Measurements from ENCODE around the gene ARHGEF11.
A peak's percentile ranks its signal among the peaks of the same experiment; 100 is the strongest.
"Not testable (repeated sequence)": the region's sequence is repeated elsewhere in the genome, so short reads cannot be mapped to it uniquely, and the experiment has no call there.

The ARHGEF11 gene, protein sequence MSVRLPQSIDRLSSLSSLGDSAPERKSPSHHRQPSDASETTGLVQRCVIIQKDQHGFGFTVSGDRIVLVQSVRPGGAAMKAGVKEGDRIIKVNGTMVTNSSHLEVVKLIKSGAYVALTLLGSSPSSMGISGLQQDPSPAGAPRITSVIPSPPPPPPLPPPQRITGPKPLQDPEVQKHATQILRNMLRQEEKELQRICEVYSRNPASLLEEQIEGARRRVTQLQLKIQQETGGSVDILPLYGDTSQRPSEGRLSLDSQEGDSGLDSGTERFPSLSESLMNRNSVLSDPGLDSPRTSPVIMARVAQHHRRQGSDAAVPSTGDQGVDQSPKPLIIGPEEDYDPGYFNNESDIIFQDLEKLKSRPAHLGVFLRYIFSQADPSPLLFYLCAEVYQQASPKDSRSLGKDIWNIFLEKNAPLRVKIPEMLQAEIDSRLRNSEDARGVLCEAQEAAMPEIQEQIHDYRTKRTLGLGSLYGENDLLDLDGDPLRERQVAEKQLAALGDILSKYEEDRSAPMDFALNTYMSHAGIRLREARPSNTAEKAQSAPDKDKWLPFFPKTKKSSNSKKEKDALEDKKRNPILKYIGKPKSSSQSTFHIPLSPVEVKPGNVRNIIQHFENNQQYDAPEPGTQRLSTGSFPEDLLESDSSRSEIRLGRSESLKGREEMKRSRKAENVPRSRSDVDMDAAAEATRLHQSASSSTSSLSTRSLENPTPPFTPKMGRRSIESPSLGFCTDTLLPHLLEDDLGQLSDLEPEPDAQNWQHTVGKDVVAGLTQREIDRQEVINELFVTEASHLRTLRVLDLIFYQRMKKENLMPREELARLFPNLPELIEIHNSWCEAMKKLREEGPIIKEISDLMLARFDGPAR (N-terminal part only)

DNA sequence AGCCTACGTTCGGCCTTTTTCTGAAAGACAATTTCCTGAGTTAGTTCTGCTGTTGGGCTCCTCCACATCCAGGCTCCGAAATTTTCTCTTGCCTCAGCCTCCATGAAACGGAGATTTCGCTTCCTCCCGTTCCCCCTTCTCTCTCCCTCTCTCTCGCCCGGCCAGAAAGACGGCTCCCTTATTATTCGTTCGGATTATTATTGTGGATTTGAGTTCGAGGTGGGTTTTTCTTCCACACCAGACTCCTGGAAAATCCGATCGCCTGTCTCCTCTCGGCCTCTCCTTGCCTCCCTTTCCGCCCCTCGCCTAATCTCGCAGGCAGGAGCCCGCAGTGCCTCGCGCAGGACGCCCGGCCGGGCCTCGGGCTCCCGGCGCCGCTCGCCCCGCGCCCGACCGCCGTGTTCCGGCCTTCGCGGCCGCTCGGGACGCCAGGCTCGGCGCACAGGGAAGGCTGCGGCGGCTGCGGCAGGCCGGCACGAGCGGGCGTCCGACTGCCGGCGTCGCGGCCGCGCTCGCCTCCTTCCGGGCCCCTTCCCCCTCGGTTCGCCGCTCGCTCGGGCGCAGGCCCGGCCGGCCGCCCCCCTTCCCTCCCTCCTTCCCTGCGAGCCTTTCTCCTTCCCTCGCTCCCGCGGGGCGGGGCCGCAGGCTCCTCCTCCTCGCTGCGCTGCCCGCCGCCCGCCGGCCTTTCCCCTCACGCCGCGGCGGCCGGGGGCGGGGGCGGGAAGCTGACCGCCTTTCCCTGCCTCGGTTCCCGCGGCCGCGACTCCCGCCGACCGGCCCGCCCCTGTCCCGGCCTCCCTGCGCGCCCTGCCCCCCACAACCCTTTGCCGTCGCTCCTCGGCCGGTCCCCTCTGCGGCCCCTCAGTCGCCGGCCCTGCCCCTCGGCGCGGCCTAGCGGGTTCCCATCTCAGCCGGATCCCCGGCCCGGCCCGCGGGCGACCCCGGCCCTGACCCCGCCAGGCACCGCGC lies at the start of gene ARHGEF11:
Gene ARHGEF11 (minus strand): TSS at position 493 of the 969 bp plus-strand sequence. CDS start 1,412 bp downstream, outside the sequence.
- peak; percentile 91 for DNase-seq (ENCODE audit: low read depth)

DNA sequence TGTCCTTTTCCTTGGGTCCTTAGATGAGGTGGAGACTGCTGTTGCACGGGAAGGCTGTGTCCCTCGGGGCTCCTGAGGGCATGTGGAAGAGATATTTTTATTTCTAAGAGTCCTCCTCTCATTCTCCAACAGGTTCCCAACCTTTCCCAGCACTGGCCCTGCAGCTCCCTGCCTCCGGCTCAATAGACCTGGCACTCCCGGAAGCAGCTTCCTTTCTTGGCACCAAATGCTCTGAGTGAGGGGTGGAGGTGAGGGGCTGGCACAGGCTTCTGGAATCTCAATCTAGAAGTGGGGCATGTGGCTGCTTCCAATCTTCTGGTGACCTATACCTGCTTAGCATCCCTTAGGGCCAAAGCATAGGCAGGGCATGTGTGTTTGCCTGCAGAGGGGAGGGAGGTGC lies 49.5 kb upstream of the ARHGEF11 start:
- no peak for DNase-seq (ENCODE audit: low read depth)

DNA sequence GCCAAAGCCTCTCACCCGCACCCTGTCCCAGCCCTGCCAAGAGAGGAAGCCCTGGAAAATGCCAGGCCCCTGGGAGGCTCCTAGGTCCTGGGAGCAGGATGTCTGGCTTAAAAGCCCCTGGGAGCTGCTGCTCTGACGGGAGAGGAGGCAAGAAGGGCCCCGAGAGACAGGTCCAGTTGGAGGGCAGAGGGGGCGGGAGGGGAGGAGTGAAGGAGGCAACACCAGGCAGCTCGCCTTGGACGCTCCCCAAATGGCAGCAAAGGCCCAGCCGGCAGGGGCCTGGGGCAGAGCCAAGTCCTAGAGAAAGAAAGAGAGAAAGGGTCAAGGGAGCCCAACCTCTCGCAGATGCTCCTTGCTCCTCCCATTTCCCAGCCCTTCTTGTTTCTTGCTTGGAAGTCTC lies 47.3 kb upstream of the ARHGEF11 start:
- DNase-seq (ENCODE audit: low read depth) = peak; percentile 38

DNA sequence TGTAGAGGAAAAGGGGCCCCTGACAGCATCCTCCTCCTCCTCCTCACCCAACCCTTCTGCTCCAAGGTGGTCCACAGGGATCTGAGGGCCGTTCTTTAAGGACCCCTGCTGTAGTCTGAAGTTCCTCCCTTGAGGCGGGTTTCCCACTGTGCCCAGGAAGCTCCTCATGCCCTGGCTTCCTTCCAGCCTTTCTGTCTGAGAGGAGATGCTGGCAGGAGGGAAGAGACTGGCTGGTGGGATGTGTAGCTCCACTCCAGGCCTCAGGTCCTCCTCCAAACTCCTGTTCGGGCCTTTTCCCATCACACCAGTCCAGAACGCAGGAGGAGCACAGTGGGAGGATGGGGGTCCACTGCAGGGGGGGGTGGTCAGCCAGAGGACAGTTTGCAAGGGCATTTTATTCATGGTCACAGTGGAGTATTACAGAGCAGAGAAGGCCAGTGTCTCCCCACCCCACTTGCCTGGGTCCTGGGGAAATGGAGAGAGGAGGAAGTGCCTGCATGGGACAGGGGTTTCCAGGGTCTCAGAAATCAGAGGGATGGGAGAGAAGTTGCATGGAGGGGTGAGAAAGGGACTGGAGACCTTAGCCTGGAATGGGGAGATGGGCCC lies 46.2 kb upstream of the ARHGEF11 start:
- no peak for DNase-seq (ENCODE audit: low read depth)

DNA sequence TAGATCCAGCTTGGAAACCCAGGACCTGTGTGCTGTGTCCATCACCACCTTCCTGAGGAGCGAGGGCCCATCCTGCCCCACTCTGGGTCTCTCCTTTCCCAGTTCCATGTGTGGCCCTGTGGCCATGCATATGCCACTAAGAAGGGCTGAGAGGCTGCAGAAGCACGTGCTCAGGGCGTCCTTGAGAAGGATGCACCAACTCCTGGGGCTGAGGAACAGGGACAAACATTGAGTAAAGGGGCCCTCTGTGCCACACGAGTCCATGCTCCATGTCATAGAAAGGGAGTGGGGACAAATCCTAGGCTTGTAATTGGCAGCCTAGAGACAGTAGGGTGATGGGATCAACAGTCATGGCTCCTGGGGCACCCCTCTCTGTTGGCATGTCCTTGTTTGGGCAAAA lies 45.6 kb upstream of the ARHGEF11 start:
- no peak for DNase-seq (ENCODE audit: low read depth)

DNA sequence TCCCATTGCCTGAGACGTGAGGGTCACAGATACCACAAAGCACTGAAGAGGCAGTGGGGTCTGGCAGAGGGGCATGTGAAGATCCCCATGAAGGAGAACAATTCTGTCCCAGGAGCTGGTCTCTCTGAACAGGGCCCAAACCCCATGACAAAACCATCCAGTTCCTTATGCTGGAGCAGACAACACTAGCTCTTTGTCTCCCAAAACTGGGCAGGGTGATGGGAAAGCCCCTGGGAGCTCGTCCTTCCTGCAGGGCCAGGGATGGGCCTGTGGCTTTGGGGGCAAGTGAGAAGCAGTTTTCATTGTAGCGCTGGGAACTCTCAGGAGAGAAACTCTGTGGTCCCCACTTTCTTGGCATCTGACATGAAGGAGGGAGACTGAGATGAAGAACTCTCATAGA lies 45.2 kb upstream of the ARHGEF11 start:
- no peak for DNase-seq (ENCODE audit: low read depth)

DNA sequence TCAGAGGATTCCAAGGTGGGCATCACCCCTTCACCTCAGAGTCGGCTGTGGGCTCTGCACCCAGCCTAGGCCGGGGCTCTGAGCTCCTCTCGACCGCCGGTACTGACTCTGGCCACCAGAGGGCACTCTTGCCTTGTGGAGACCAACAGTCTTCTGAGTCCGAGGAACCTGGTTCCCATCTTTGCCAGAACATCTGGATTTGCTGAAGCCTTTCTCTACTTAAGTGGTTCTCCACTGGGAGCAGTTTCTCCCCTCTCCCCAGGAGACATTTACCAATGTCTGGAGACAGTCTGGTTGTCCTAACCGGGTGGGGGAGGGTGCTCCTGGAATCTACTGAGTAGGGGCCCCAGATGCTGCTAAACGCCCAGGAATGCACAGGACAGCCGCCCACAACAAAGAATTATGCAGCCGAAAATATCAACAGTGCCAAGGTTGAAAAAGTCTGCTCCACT lies 44.7 kb upstream of the ARHGEF11 start:
- DNase-seq (ENCODE audit: low read depth) = peak; percentile 92

DNA sequence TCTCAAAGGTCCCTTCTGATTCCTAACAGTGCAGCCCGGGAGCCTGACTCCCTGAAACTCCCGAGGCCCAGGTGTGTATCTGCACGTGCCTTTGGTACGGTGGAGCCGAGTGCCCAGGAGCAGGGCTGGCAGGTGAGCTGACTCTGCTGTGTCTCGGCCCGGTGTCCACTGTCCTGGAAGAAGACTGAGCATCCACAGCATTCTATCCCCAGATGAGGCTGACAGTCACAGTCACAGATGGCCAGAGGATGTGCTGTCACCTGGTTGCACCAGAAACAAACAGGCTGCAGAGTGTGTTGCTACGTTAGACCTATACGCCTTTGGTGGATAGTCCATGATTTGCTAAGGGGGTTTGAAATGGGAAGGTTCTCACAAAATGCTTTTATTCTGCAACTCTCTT lies 44.2 kb upstream of the ARHGEF11 start:
- DNase-seq (ENCODE audit: low read depth) = no peak

DNA sequence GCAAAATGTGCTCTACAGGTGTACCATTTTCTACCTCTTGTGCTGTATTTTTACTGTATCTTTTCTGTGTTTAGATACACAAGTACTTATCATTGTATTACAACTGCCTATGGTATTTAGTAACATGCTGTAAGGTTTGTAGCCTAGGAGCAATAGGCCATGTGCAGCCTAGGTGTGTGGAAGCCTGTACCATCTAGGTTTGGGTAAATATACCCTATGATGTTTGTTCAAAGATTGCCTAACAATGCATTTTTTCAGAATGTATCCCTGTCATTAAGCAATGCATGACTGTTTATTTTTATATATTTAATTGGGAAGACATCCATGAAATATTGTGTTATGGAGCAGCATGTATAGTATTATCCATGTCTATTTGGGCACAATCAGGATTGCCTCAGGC lies 43.1 kb upstream of the ARHGEF11 start:
- no peak for DNase-seq (ENCODE audit: low read depth)

DNA sequence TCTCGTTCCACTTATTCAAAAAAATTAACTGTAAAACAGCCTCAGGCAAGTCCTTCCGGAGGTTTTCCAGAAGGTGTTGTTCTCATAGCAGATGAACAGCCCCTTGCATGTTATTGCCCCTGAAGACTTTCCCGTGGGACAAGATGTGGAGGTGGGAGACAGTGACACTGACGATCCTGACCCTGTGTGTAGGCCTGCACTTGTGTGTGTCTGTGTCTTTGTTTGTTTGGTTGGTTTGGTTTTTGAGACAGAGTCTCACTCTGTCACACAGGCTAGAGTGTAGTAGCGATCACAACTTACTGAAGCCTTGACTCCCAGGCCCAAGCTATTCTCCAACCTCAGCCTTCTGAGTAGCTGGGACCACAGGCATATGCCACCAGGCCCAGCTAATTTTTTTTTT lies 41.5 kb upstream of the ARHGEF11 start:
- DNase-seq (ENCODE audit: low read depth) = no peak

DNA sequence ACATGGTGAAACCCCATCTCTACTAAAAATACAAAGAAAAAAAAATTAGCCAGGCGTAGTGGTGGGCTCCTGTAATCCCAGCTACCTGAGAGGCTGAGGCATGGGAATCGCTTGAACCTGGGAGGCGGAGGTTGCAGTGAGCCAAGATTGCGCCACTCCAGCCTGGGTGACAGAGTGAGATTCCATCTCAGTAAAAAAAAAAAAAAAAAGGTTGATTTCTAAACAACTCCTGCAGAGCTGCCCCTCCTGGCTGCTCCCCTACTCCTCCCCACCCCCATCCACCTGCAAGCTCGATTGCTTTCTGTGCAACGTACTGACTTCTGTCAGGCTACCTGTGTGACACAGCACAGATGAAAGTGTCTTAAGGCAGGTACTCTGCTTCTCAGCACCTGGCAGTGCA lies 40.8 kb upstream of the ARHGEF11 start:
- DNase-seq (ENCODE audit: low read depth) = no peak

DNA sequence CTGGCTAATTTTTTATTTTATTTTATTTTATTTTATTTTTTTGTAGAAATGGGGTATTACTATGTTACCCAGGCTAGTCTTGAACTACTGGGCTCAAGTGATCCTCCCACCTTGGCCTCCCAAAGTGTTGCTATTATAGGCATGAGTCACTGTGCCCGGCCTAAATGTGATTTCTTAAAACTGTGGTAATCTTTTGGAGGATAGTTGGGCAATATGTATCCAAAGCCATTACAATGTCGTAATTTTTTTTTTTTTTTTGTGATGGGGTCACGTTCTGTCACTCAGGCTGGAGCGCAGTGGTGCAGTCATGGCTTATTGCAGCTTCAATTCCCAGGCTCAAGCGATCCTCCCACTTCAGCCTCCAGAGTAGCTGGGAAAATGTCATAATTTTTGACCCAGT lies 39.9 kb upstream of the ARHGEF11 start:
- DNase-seq (ENCODE audit: low read depth) = peak; percentile 77

DNA sequence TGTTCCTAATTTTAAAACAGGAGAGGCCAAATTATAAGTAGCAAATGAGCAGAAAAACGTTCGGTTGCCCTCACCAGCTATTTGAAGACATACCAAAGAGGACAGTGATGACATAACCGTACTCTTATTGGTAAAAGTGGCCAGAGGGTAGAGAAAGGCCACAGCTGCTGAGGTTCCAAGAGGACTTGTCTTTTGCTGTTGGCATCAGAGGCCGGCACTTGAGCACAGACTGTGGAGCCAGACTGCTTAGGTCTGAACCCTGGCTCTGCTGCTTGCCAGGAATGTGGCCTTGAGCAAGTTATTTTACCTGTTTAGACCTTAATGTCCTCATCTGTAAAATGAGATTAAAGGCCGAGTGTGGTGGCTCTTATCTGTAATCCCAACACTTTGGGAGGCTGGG lies 39.2 kb upstream of the ARHGEF11 start:
- no peak for DNase-seq (ENCODE audit: low read depth)

DNA sequence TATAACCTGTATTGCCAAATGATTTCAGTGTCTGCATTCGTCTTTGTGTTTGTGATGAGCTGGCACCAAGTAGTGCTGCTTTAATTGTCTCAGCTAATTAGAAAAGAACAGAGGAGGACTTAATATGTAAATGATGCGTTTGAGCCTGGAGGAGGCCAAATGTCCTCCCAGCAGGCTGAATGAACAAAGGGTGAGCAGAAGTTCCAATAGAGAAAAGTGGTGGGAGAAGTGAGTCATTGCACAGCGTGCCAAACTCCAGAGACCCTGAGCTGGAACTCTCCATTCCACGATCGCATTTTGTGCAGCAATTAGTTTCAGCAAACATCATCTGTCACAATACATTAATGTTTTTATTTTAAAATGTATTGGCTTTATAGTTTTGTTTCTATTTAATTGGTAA lies 36.2 kb upstream of the ARHGEF11 start:
- DNase-seq (ENCODE audit: low read depth) = no peak

DNA sequence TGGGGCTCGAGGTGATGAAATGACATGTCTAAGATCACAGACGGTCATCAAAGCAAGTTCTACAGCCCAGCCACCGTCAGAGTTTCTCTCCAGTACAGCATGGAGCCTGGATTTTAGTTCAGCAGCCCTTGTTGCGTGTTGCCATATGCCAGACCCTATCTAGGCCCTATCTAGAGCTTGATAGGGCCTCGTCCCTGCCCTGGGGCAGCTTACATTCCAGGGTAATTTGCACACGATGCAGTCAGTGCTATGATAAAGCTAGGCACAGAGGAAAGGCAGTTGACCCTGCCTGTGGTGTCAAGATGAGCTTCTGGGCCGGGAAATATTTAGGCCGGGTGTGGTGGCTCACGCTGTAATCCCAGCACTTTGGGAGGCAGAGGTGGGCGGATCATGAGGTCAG lies 35.2 kb upstream of the ARHGEF11 start:
- no peak for DNase-seq (ENCODE audit: low read depth)

DNA sequence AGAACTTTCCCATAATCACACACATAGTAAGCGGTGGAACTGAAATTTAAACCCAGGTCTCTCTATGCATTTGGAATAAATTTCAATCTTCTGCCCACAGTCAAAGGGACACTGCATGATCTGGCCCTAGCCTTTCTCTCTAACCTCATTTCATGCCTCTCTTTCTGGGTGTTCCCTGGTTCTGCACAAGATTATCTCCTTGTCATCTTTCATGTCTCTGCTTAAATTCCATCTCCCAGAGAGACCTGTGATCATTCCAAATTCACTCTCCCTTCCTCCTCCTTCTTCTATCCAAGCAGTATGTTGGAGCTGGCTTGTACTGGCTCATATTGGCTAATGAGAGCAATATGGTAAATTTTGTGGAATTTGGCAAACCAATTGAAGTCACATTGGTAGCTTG lies 31.9 kb upstream of the ARHGEF11 start:
- no peak for DNase-seq (ENCODE audit: low read depth)

DNA sequence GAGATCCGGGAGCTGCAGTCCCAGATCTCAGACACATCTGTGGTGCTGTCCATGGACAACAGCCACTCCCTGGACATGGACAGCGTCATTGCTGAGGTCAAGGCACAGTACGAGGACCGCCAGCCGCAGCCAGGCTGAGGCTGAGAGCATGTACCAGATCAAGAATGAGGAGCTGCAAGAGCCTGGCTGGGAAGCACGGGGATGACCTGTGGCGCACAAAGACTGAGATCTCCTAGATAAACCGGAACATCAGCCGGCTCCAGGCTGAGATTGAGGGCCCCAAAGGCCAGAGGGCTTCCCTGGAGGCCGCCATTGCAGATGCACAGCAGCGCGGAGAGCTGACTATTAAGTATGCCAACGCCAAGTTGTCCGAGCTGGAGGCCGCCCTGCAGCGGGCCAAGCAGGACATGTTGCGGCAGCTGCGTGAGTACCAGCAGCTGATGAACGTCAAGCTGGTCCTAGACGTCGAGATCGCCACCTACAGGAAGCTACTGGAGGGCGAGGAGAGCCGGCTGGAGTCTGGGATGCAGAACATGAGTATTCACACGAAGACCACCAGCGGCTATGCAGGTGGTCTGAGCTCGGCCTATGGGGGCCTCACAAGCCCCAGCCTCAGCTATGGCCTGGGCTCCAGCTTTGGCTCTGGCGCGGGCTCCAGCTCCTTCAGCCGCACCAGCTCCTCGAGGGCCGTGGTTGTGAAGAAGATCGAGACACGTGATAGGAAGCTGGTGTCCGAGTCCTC lies 28.6 kb upstream of the ARHGEF11 start:
- DNase-seq (ENCODE audit: low read depth) = peak; percentile 66

DNA sequence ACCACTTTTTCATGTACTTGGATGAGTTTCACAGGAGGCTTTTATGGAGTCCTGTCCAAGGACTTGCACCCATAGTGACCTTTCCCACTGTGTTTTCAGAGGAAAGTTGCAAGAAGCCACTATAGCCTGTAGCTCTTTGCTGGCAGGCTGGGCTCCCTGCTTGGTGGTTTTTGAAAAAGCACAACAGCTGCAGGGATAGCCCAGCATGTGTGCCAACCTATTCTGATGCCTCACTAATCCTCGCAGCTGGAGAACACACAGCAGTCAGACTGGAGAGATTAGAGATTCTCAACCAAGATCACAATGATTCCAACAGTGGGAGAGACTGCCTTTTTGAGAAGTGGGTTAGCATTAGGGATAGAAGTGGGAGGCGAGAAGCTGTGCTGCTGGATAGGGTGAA lies 24.1 kb upstream of the ARHGEF11 start:
- DNase-seq (ENCODE audit: low read depth) = no peak

DNA sequence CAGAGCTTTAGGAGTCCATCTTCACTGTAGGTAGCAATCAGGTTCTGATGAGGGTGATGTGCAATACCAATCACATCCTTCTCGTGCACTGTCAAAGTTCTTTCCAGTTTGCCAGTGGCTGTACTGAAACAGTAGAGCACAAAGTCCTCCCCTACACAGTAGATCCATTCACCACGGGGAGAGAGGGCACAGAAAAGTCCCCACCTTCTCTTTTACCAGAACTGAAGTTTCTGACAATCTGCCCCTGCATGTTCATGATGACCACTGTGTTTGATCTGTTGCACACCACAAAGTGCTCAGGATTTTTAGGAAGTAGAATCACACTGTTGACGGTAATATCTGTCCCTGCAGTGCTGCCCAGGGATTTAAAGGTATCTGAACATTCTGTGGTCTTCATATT lies 13.7 kb upstream of the ARHGEF11 start:
- DNase-seq (ENCODE audit: low read depth) = not testable (repeated sequence)

DNA sequence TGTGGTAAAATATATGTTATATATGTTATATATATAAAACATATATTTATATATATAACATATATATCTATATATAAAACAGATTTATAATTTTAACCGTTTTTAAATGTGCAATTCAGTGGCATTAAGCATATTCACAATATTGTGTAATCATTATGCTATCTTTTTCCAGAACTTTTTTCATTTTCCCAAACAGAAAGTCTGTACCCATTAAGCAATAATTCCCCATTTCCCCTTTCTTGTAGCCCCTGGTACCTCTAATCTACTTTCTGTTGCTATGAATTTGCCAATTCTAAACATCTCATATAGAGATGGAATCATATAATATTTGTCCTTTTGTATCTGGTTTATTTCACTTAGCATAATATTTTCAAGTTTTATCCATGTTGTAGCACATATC lies 10.7 kb upstream of the ARHGEF11 start:
- DNase-seq (ENCODE audit: low read depth) = no peak

DNA sequence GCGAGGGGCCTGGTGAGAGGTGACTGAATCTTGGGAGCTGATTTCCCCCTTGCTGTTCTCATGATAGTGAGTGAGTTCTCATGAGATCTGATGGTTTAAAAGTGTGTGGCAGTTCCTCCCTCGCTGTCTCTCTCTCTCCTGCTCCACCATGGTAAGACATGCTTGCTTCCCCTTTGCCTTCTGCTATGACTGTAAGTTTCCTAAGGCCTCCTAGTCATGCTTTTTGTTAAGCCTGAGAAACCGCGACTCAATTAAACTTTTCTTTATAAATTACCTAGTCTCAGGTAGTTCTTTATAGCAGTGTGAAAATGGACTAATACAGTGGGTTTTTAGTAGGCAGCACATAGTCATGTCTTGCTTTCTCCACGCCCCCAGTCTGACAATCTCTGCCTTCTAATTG lies 10.2 kb upstream of the ARHGEF11 start:
- DNase-seq (ENCODE audit: low read depth) = not testable (repeated sequence)
